Measurements from ENCODE around the gene SOX6. TPM values are rescaled to one million over a fixed set of nuclear protein-coding genes. Genes with fewer than 3 reads are reported as not detected.

SOX6 gene
- polyA plus RNA-seq, 1 of the 3 experiments (the other 2 are of a cell fraction): 0.03 TPM

- CTCF ChIA-PET: interaction anchor here (1.3 kb wide), 1 partner anchor 21 kb away, joined by 4 read pairs; no protein-coding TSS in a partner anchor
- no peak for DNase-seq
- H3K9me3 ChIP-seq: no peaks in the 10 kb centered on the region
- H3K9me2 ChIP-seq: no peaks in the 10 kb centered on the region
- H3K27me3 ChIP-seq (ENCODE audit: insufficient read depth): no peaks in the 10 kb centered on the region
- H3K4me3 ChIP-seq (ENCODE audit: low read depth in 2 of 2, low read length in 1 of 2): no peak overlapping the region
- WGBS (ENCODE audit: low lambda C conversion rate): 53% methylated on average over 2 of the region's 2 CpGs
- no peaks in the 10 kb centered on the region for H3K79me2 ChIP-seq (ENCODE audit: insufficient read depth)
- no peaks in the 10 kb centered on the region for H4K20me1 ChIP-seq (ENCODE audit: insufficient read depth)
- no peak overlapping the region for H2AFZ ChIP-seq (ENCODE audit: low read depth)
- H3K27ac ChIP-seq (ENCODE audit: low read depth in 2 of 2, low read length in 1 of 2): no peak overlapping the region
- no peaks in the 10 kb centered on the region for H3F3A ChIP-seq (replicated peaks; ENCODE audit: insufficient read depth)
- H3K4me1 ChIP-seq (ENCODE audit: control insufficient read depth in 1 of 2, insufficient read depth in 2 of 2, low read depth in 1 of 2, low read length in 1 of 2): no peaks in the 10 kb centered on the region
- POLR2A ChIA-PET: no interaction called here
- no peak overlapping the region for H3K9ac ChIP-seq
- H3K36me3 ChIP-seq (replicated peaks in 1 of 2; ENCODE audit: control insufficient read depth in 1 of 2, insufficient read depth in 2 of 2, low read length in 1 of 2): no peaks in the 10 kb centered on the region
- no peak overlapping the region for H3K4me2 ChIP-seq
- TF ChIP-seq SIN3A (IDR thresholded peaks at IDR 0.05; ENCODE audit: borderline replicate concordance, low read depth, low read length) (no peak), FOXM1 (IDR thresholded peaks at IDR 0.05; ENCODE audit: low read depth) (no peak), RXRA (IDR thresholded peaks at IDR 0.05; ENCODE audit: borderline replicate concordance, low read depth) (no peak), USF2 (IDR thresholded peaks at IDR 0.05; ENCODE audit: borderline replicate concordance, low read depth, low read length) (no peak), TCF12 (IDR thresholded peaks at IDR 0.05) (no peak), IRF3 (IDR thresholded peaks at IDR 0.05; ENCODE audit: low read depth, low read length) (no peak), FOXJ3 (CRISPR knock-in tag; IDR thresholded peaks at IDR 0.05) (no peak), POLR2AphosphoS5 (IDR thresholded peaks at IDR 0.05; ENCODE audit: low read depth, low read length) (no peak), PBX3 (IDR thresholded peaks at IDR 0.05) (no peak), MEF2A (IDR thresholded peaks at IDR 0.05; ENCODE audit: borderline replicate concordance, low read depth) (no peak), SMC3 (IDR thresholded peaks at IDR 0.05; ENCODE audit: low read depth, low read length) (no peak), NRF1 (IDR thresholded peaks at IDR 0.05; ENCODE audit: low read depth, low read length) (no peak), RFX5 (IDR thresholded peaks at IDR 0.05; ENCODE audit: low read length) (no peak), CHD2 (IDR thresholded peaks at IDR 0.05; ENCODE audit: low read length, partially characterized antibody) (no peak), MXI1 (IDR thresholded peaks at IDR 0.05; ENCODE audit: low read depth, low read length) (no peak), ELF1 (IDR thresholded peaks at IDR 0.05) (no peak), EZH2phosphoT487 (IDR thresholded peaks at IDR 0.05; ENCODE audit: borderline replicate concordance, low read depth) (no peak), REST (IDR thresholded peaks at IDR 0.05; ENCODE audit: low read depth, low read length) (no peak), CTCF (IDR thresholded peaks at IDR 0.05) (no peak)
Measured at GRCh38 chr11:16321148-16321547, 35.2 kb downstream of the SOX6 start.

Data from SK-N-SH (cell line).